ENCODE results near the gene DPP7. TPM values are rescaled to one million over a fixed set of nuclear protein-coding genes. Genes with fewer than 3 reads are reported as not detected.
"Not testable (repeated sequence)": the region's sequence is repeated elsewhere in the genome, so short reads cannot be mapped to it uniquely, and the experiment has no call there.

The DPP7 gene
- total RNA-seq, 2 experiments from 2014 or later: 248 TPM

DNA sequence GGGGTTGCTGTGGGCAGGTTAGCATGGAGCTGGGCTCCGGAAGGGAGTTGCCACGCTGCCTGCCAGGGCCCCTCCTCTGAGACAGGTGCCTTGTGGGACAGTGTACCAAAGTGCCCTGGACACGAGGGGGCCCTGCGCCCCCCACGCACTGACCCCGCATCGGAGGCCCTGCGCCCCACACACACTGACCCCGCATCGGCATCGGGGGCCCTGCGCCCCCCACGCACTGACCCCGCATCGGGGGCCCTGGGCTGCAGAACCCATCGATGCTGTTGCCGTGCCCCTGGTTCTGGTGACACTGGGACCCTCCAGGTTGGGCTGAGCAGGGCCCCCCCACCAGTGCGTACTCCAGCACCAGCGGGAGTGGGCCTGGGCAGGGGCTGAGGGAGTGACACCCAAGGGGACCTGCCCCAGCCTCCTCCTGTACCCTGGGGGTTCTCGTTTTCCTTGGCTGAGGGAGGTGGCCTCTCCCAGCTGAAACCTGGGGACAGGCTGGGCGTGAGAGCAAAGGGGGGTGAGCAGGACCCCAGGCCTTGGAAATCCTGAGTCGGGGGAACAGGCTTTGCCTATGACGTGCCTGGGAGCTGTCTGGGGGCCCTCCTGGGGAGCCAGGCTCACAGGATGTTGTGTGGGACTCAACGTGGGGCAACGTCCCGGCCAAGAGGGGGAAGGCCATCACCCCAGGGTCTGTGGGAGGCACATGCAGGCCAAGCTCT is 51.1 kb downstream of the DPP7 start:
- ATAC-seq (no peak), DNase-seq (no peak)
- Mint-ChIP-seq H3K4me1 (ENCODE audit: low read depth) (peaks cover 11% of the 10 kb centered on the region), H3K36me3 (ENCODE audit: low read depth) (peaks cover 10% of the 10 kb centered on the region), H3K27ac (no peak overlapping the region), H3K4me3 (no peak overlapping the region), H3K9me3 (ENCODE audit: insufficient read depth) (no peaks in the 10 kb centered on the region), H3K27me3 (ENCODE audit: low read depth) (no peaks in the 10 kb centered on the region)
- CTCF ChIA-PET: interaction anchor here (0.8 to 2.5 kb wide), 9 partner anchors 8 to 161 kb away, joined by 3 to 18 read pairs (median 5); partner anchors contain the start of genes NPDC1 and UAP1L1
- POLR2A ChIA-PET: no interaction called here

DNA sequence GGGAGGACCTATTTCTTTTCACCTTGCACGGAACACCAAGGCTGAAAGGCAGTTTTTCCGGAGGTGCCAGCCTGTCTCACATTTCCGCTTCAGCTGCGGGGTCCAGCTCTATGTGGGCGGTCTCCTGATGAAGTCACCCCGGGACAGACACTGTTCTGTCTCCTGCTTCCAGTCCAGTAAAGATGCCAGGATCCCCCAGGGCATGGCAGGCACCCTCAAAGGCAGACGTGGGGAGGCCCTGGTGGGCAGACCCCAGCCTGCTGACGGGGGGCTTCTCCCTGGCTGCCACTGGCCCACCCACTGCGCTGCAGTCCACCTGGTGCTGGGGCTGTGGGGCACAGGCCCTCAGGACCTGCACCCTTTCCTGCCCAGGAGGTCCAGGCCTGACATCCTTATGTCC is 51.7 kb downstream of the DPP7 start:
- DNase-seq; H3K4me3 Mint-ChIP-seq; H3K9me3 Mint-ChIP-seq (ENCODE audit: insufficient read depth); H3K27me3 Mint-ChIP-seq (ENCODE audit: low read depth); H3K36me3 Mint-ChIP-seq (ENCODE audit: low read depth); H3K27ac Mint-ChIP-seq; POLR2A ChIA-PET; H3K4me1 Mint-ChIP-seq (ENCODE audit: low read depth); ATAC-seq: not testable (repeated sequence)
- CTCF ChIA-PET: interaction anchor here (2.0 to 2.2 kb wide), 2 partner anchors 16 to 37 kb away, joined by 5 to 18 read pairs; partner anchors contain the start of gene NPDC1

DNA sequence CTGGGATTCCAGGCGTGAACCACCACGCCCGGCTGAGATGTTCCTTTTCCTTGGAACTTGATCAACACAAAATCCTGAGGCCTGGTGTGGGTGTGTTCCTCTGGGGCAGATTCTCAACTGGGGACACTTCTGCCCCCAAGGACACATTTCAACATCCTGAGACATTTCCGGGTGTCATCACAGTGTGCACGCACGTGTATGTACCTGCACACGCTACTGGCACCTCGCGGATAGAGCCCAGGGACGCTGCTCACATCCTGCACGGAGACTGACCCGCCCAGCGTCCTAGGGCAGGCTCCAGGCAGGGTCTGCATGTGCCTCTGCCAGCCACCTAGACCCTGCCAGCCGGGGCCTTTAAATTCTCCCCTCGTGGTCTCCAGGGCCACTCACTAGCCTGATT is 52.1 kb downstream of the DPP7 start:
- Mint-ChIP-seq H3K36me3 (ENCODE audit: low read depth) (peaks cover 6% of the 10 kb centered on the region), H3K4me1 (ENCODE audit: low read depth) (peaks cover 3% of the 10 kb centered on the region), H3K9me3 (ENCODE audit: insufficient read depth) (no peaks in the 10 kb centered on the region), H3K4me3 (no peak overlapping the region), H3K27ac (no peak overlapping the region), H3K27me3 (ENCODE audit: low read depth) (no peaks in the 10 kb centered on the region)
- DNase-seq (no peak), ATAC-seq (no peak)
- ChIA-PET POLR2A (no interaction called here), CTCF (interaction anchor here (2.0 to 2.2 kb wide), 2 partner anchors 16 to 37 kb away, joined by 5 to 18 read pairs; partner anchors contain the start of gene NPDC1)

Other genes with a start within 250 kb of the DPP7 start
- gene EDF1, start 248.4 kb downstream of the DPP7 start, total RNA-seq: 100 to 1,000 TPM; 279 to 310 TPM
- 10 to 100 TPM; 48.5 to 57.2 TPM for gene TRAF2, start 228.2 kb downstream of the DPP7 start, total RNA-seq
- 100 to 1,000 TPM; 103 to 104 TPM for gene FBXW5, start 170.0 kb downstream of the DPP7 start, total RNA-seq
- 1 to 10 TPM; 1.4 to 1.5 TPM for gene C8G, start 169.5 kb downstream of the DPP7 start, total RNA-seq
- 1 to 10 TPM; 1.0 to 1.7 TPM for gene LCN12, start 162.5 kb downstream of the DPP7 start, total RNA-seq
- gene PTGDS, start 137.2 kb downstream of the DPP7 start, total RNA-seq: 1 to 10 TPM; 1.2 to 1.4 TPM
- not detected for gene LCNL1, start 131.7 kb downstream of the DPP7 start, total RNA-seq
- gene PAXX, start 122.3 kb downstream of the DPP7 start, total RNA-seq: 10 to 100 TPM; 80.6 to 85.2 TPM
- gene CLIC3, start 118.2 kb downstream of the DPP7 start, total RNA-seq: 1 to 10 TPM; 3.6 to 4.8 TPM
- 10 to 100 TPM; 61.5 to 62.0 TPM for gene ABCA2, start 86.5 kb downstream of the DPP7 start, total RNA-seq
- gene FUT7, start 82.6 kb downstream of the DPP7 start, total RNA-seq: 1 to 10 TPM; 2.5 to 2.6 TPM
- 10 to 100 TPM; 20.1 to 29.9 TPM for gene NPDC1, start 68.6 kb downstream of the DPP7 start, total RNA-seq
- under 1 TPM in 1 of 2 experiments, not detected in 1; 0.34 TPM for gene ENTPD2, start 60.7 kb downstream of the DPP7 start, total RNA-seq
- gene SAPCD2, start 44.2 kb downstream of the DPP7 start, total RNA-seq: 10 to 100 TPM; 56.8 to 57.0 TPM
- 10 to 100 TPM; 63.1 to 66.8 TPM for gene UAP1L1, start 37.2 kb downstream of the DPP7 start, total RNA-seq
- 10 to 100 TPM; 42.2 to 49.2 TPM for gene MAN1B1, start 27.7 kb downstream of the DPP7 start, total RNA-seq
- not detected for gene GRIN1, start 24.4 kb upstream of the DPP7 start, total RNA-seq
- gene LRRC26, start 55.3 kb upstream of the DPP7 start, total RNA-seq: not detected
- under 1 TPM; 0.29 to 0.32 TPM for gene TMEM210, start 57.3 kb upstream of the DPP7 start, total RNA-seq
- gene ANAPC2, start 73.8 kb upstream of the DPP7 start, total RNA-seq: 10 to 100 TPM; 60.2 to 64.1 TPM
- 10 to 100 TPM; 88.2 to 90.0 TPM for gene SSNA1, start 73.9 kb upstream of the DPP7 start, total RNA-seq
- 10 to 100 TPM; 10.9 to 12.0 TPM for gene TPRN, start 86.0 kb upstream of the DPP7 start, total RNA-seq
- gene TMEM203, start 90.9 kb upstream of the DPP7 start, total RNA-seq: 10 to 100 TPM; 34.6 to 36.6 TPM
- gene NDOR1, start 91.0 kb upstream of the DPP7 start, total RNA-seq: 10 to 100 TPM; 44.7 to 45.5 TPM
- 1 to 10 TPM; 3.6 to 4.5 TPM for gene RNF208, start 107.5 kb upstream of the DPP7 start, total RNA-seq
- gene CYSRT1, start 110.4 kb upstream of the DPP7 start, total RNA-seq: under 1 TPM; 0.42 to 0.50 TPM
- not detected for gene RNF224, start 112.8 kb upstream of the DPP7 start, total RNA-seq
- gene SLC34A3, start 116.2 kb upstream of the DPP7 start, total RNA-seq: not detected
- 100 to 1,000 TPM; 417 to 432 TPM for gene TUBB4B, start 126.6 kb upstream of the DPP7 start, total RNA-seq
- not detected for gene STPG3, start 136.6 kb upstream of the DPP7 start, total RNA-seq
- 10 to 100 TPM; 68.6 to 68.8 TPM for gene NELFB, start 140.6 kb upstream of the DPP7 start, total RNA-seq
- gene TOR4A, start 163.0 kb upstream of the DPP7 start, total RNA-seq: 1 to 10 TPM; 6.6 to 7.0 TPM
- gene NRARP, start 187.5 kb upstream of the DPP7 start, total RNA-seq: 1 to 10 TPM; 1.4 to 1.5 TPM

All from activated CD8-positive, alpha-beta T cell treated with anti-CD3 and anti-CD28 coated beads, Interleukin-2, amount 10 ng/mL, durations not matched to agents 7 days and 5 days (primary cell).